H9 (cell line): ENCODE data around the gene NIM1K. TPM values are rescaled to one million over a fixed set of nuclear protein-coding genes. Genes with fewer than 3 reads are reported as not detected.

Experiments
- DNase-seq: peaks from one replicate; pipeline ENCODE4 v3.0.0-alpha.2; 2017
- H2AFZ ChIP-seq: one replicate; pipeline ENCODE4 v1.6.1; 2013; ENCODE audit warnings: mild to moderate bottlenecking, low read length, control low read depth, moderate library complexity
- H2AK5ac ChIP-seq: 2 replicates; pipeline ENCODE4 v1.6.1; 2013; ENCODE audit warnings: low read length, control low read depth, mixed read lengths; ENCODE audit not compliant: insufficient read length
- H2BK120ac ChIP-seq: one replicate; pipeline ENCODE4 v1.6.1; 2013; ENCODE audit warnings: low read depth, mild to moderate bottlenecking, low read length, control low read depth, inconsistent platforms; ENCODE audit not compliant: poor library complexity, severe bottlenecking
- H2BK12ac ChIP-seq: 2 replicates; pipeline ENCODE4 v1.6.1; 2013; ENCODE audit warnings: low read length, control low read depth, mixed read lengths, low read depth; ENCODE audit not compliant: insufficient read length
- H2BK15ac ChIP-seq: 2 replicates; pipeline ENCODE4 v1.6.1; 2013; ENCODE audit warnings: low read depth, low read length, control low read depth
- H2BK20ac ChIP-seq: one replicate; pipeline ENCODE4 v1.6.1; 2013; ENCODE audit warnings: low read depth, mild to moderate bottlenecking, low read length, control low read depth, inconsistent platforms; ENCODE audit not compliant: poor library complexity, severe bottlenecking
- H2BK5ac ChIP-seq: 2 replicates; pipeline ENCODE4 v1.6.1; 2013; ENCODE audit warnings: low read length, control low read depth, mixed read lengths; ENCODE audit not compliant: insufficient read length
- H3K14ac ChIP-seq: 2 replicates; pipeline ENCODE4 v1.6.1; 2013; ENCODE audit warnings: low read length, control low read depth; ENCODE audit not compliant: insufficient read depth
- H3K18ac ChIP-seq: 2 replicates; pipeline ENCODE4 v1.6.1; 2013; ENCODE audit warnings: low read depth, mild to moderate bottlenecking, mixed read lengths, low read length, control low read depth; ENCODE audit not compliant: insufficient read length
- H3K23ac ChIP-seq: 2 replicates; pipeline ENCODE4 v1.6.1; 2013; ENCODE audit warnings: low read length, control low read depth, mixed read lengths, low read depth; ENCODE audit not compliant: insufficient read length
- H3K23me2 ChIP-seq: 2 replicates; pipeline ENCODE4 v1.6.1; 2013; ENCODE audit warnings: low read depth, mild to moderate bottlenecking, mixed read lengths, low read length, control low read depth; ENCODE audit not compliant: insufficient read length, poor library complexity, severe bottlenecking
- H3K27ac ChIP-seq: 2 replicates; pipeline ENCODE4 v1.5.1; 2013; ENCODE audit warnings: low read length, control low read depth, mixed read lengths, low read depth; ENCODE audit not compliant: insufficient read length
- H3K27me3 ChIP-seq: 2 replicates; pipeline ENCODE4 v1.6.1; 2013; ENCODE audit warnings: low read length, control low read depth, inconsistent platforms; ENCODE audit not compliant: insufficient read depth
- H3K4ac ChIP-seq: 2 replicates; pipeline ENCODE4 v1.6.1; 2013; ENCODE audit warnings: low read depth, mild to moderate bottlenecking, control low read depth, inconsistent platforms, low read length, moderate library complexity
- H3K4me1 ChIP-seq: 2 replicates; pipeline ENCODE4 v1.6.1; 2013; ENCODE audit warnings: low read length, control low read depth, inconsistent platforms; ENCODE audit not compliant: insufficient read depth
- H3K4me2 ChIP-seq: 2 replicates; pipeline ENCODE4 v1.6.1; 2013; ENCODE audit warnings: low read length, control low read depth, mixed read lengths; ENCODE audit not compliant: insufficient read length, insufficient read depth
- H3K56ac ChIP-seq: 2 replicates; pipeline ENCODE4 v1.6.1; 2013; ENCODE audit warnings: low read depth, mild to moderate bottlenecking, mixed read lengths, low read length, control low read depth; ENCODE audit not compliant: insufficient read length
- H3K79me1 ChIP-seq: 2 replicates; pipeline ENCODE4 v1.6.1; 2013; ENCODE audit warnings: low read depth, mild to moderate bottlenecking, moderate library complexity, low read length, control low read depth, inconsistent platforms; ENCODE audit not compliant: insufficient read depth, poor library complexity, severe bottlenecking
- H3K79me2 ChIP-seq: 2 replicates; pipeline ENCODE4 v1.6.1; 2013; ENCODE audit warnings: low read length, control low read depth, inconsistent platforms; ENCODE audit not compliant: insufficient read depth
- H3K9ac ChIP-seq: 2 replicates; pipeline ENCODE4 v1.6.1; 2013; ENCODE audit warnings: low read length, control low read depth, mixed read lengths; ENCODE audit not compliant: insufficient read length; ENCODE audit errors: extremely low read depth
- H3K9me3 ChIP-seq: one replicate; pipeline ENCODE4 v1.6.1; 2013; ENCODE audit warnings: low read depth, low read length, inconsistent platforms; ENCODE audit not compliant: control insufficient read depth
- H3T11ph ChIP-seq: one replicate; pipeline ENCODE4 v1.6.1; 2013; ENCODE audit warnings: mild to moderate bottlenecking, low read length, control low read depth, inconsistent platforms
- H4K20me1 ChIP-seq: one replicate; pipeline ENCODE4 v1.6.1; 2013; ENCODE audit not compliant: control insufficient read depth, insufficient read length, insufficient read depth
- H4K5ac ChIP-seq: 2 replicates; pipeline ENCODE4 v1.6.1; 2013; ENCODE audit warnings: low read depth, mild to moderate bottlenecking, mixed read lengths, low read length, control low read depth; ENCODE audit not compliant: insufficient read length
- H4K8ac ChIP-seq: replicated peaks from 2 replicates; pipeline ENCODE4 v1.6.1; 2013; ENCODE audit warnings: low read length, control low read depth, mixed read lengths, low read depth; ENCODE audit not compliant: insufficient read length
- H4K91ac ChIP-seq: 2 replicates; pipeline ENCODE4 v1.6.1; 2013; ENCODE audit warnings: low read depth, mild to moderate bottlenecking, moderate library complexity, mixed read lengths, low read length, control low read depth; ENCODE audit not compliant: insufficient read length
- H3K27ac Mint-ChIP-seq, 3 experiments: 2 replicates in 2 of 3; 3 replicates in 1 of 3; pipeline ENCODE4 v1.8.0; 2020 to 2021; ENCODE audit warnings: mixed read lengths in 3 of 3, mild to moderate bottlenecking in 1 of 3, moderate library complexity in 1 of 3
- H3K27me3 Mint-ChIP-seq: 2 replicates; pipeline ENCODE4 v1.8.0; 2021; ENCODE audit warnings: low read depth, mild to moderate bottlenecking, moderate library complexity, mixed read lengths
- H3K36me3 Mint-ChIP-seq, 3 experiments: 2 replicates in 2 of 3; 3 replicates in 1 of 3; pipeline ENCODE4 v1.8.0; 2020 to 2021; ENCODE audit warnings: low read depth in 3 of 3, mixed read lengths in 3 of 3; ENCODE audit not compliant: insufficient read depth in 1 of 3
- H3K4me1 Mint-ChIP-seq, 2 experiments: 2 replicates each; pipeline ENCODE4 v1.8.0; 2020; ENCODE audit warnings: mixed read lengths in 2 of 2
- H3K4me3 Mint-ChIP-seq, 2 experiments: 2 replicates in 1 of 2; 3 replicates in 1 of 2; pipeline ENCODE4 v1.8.0; 2020 to 2021; ENCODE audit warnings: mild to moderate bottlenecking in 2 of 2, mixed read lengths in 2 of 2, moderate library complexity in 1 of 2
- H3K9me3 Mint-ChIP-seq, 2 experiments: 2 replicates in 1 of 2; 3 replicates in 1 of 2; pipeline ENCODE4 v1.8.0; 2020; ENCODE audit warnings: mild to moderate bottlenecking in 2 of 2, mixed read lengths in 2 of 2, moderate library complexity in 1 of 2
- WGBS: extraction: QIAGEN DNeasy Blood & Tissue Kit; methylation state at CpG from one replicate; pipeline ENCODE4 v1.1.7; 2013; ENCODE audit warnings: missing lambda C conversion rate, low lambda C conversion rate, mixed read lengths; ENCODE audit not compliant: insufficient read length; ENCODE audit errors: extremely low coverage; 5-methylcytosine and 5-hydroxymethylcytosine counted together
- total RNA-seq: library from RNA; stranded (reverse); gene quantifications from 2 replicates; pipeline ENCODE4 v1.2.1, GENCODE V29; 2021
- TF ChIP-seq, protein P1 (sequence below): fragments of 200-600 bp; sonication (generic); conservative IDR thresholded peaks from 3 replicates; pipeline ENCODE4 v1.8.0; 2021; ENCODE audit warnings: antibody characterized with exemption, mild to moderate bottlenecking

The NIM1K gene
- total RNA-seq, 1 experiment from 2014 or later: 0.07 TPM

GRCh38 chr5:43155394-43156096, 36.5 kb upstream of the NIM1K start:
- Histone ChIP-seq H3K9me3 (no peaks in the 10 kb centered on the region), H3K79me1 (no peaks in the 10 kb centered on the region), H3K4me1 (peaks cover 7% of the 10 kb centered on the region; the same call in 1 of the 2 replicates), H2BK12ac (no peak overlapping the region), H2AK5ac (no peak overlapping the region), H3K23me2 (no peaks in the 10 kb centered on the region), H3K4me2 (no peak overlapping the region), H2BK15ac (no peak overlapping the region), H3K14ac (no peak overlapping the region), H3T11ph (no peak overlapping the region), H3K27me3 (no peaks in the 10 kb centered on the region), H3K23ac (no peak overlapping the region), H2BK20ac (no peak overlapping the region), H3K79me2 (no peaks in the 10 kb centered on the region), H2BK5ac (no peak overlapping the region), H4K20me1 (no peaks in the 10 kb centered on the region), H3K4ac (no peak overlapping the region), H2AFZ (no peak overlapping the region), H4K91ac (no peak overlapping the region), H2BK120ac (no peak overlapping the region), H3K9ac (no peak overlapping the region), H3K18ac (no peak overlapping the region), H4K8ac (no peak overlapping the region), H3K27ac (no peak overlapping the region), H4K5ac (no peak overlapping the region), H3K56ac (no peak overlapping the region)
- WGBS: no CpG with 5 or more reads among the region's 4 CpGs
- H3K4me3 Mint-ChIP-seq: no peak overlapping the region
- H3K27me3 Mint-ChIP-seq: no peaks in the 10 kb centered on the region
- no peaks in the 10 kb centered on the region for H3K9me3 Mint-ChIP-seq
- H3K4me1 Mint-ChIP-seq: peaks cover 20 to 26% of the 10 kb centered on the region in 2 experiments
- H3K27ac Mint-ChIP-seq: no peak overlapping the region; a peak in 1 of 7 replicates
- DNase-seq: no peak
- peaks cover 13 to 38% (median 19%) of the 10 kb centered on the region in 3 experiments; a peak in 5 of 7 replicates for H3K36me3 Mint-ChIP-seq
- TF ChIP-seq, protein P1, sequence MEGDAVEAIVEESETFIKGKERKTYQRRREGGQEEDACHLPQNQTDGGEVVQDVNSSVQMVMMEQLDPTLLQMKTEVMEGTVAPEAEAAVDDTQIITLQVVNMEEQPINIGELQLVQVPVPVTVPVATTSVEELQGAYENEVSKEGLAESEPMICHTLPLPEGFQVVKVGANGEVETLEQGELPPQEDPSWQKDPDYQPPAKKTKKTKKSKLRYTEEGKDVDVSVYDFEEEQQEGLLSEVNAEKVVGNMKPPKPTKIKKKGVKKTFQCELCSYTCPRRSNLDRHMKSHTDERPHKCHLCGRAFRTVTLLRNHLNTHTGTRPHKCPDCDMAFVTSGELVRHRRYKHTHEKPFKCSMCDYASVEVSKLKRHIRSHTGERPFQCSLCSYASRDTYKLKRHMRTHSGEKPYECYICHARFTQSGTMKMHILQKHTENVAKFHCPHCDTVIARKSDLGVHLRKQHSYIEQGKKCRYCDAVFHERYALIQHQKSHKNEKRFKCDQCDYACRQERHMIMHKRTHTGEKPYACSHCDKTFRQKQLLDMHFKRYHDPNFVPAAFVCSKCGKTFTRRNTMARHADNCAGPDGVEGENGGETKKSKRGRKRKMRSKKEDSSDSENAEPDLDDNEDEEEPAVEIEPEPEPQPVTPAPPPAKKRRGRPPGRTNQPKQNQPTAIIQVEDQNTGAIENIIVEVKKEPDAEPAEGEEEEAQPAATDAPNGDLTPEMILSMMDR: peak; percentile 36; the same call in 2 of the 3 replicates
